Lung (tissue), 12 donors: Measurements from ENCODE around the gene PROSER2. TPM values are rescaled to one million over a fixed set of nuclear protein-coding genes. Genes with fewer than 3 reads are reported as not detected.

Source experiments
- ATAC-seq: fragments of 200-7000 bp; cut with Tn5 transposase; one replicate; pipeline ENCODE4 v1.9.1; 2020; ENCODE audit warnings: moderate number of reproducible peaks; ENCODE audit not compliant: insufficient read depth, low FRiP score
- DNase-seq, 3 donors: peaks; one replicate each; pipeline ENCODE4 v3.0.0-alpha.2; 2013 to 2017
- H3K27ac ChIP-seq, 2 donors: one replicate each; pipeline ENCODE4 v1.5.1; 2013; ENCODE audit warnings: mild to moderate bottlenecking in 2 of 2, moderate library complexity in 2 of 2, control low read depth in 1 of 2, inconsistent platforms in 1 of 2, low read depth in 1 of 2, low read length in 1 of 2
- H3K27me3 ChIP-seq, 3 donors: one replicate each; pipeline ENCODE4 v1.5.1; 2013; ENCODE audit warnings: low read length in 2 of 3; ENCODE audit not compliant: control insufficient read depth in 3 of 3, insufficient read depth in 3 of 3
- H3K36me3 ChIP-seq, 4 donors: one replicate each; pipeline ENCODE4 v1.5.1; 2013; ENCODE audit warnings: low read length in 4 of 4, mild to moderate bottlenecking in 1 of 4, moderate library complexity in 1 of 4; ENCODE audit not compliant: control insufficient read depth in 4 of 4, insufficient read depth in 4 of 4
- H3K4me1 ChIP-seq, 5 donors: one replicate each; pipeline ENCODE4 v1.5.1; 2013; ENCODE audit warnings: low read length in 5 of 5, mild to moderate bottlenecking in 2 of 5, moderate library complexity in 1 of 5; ENCODE audit not compliant: control insufficient read depth in 5 of 5, insufficient read depth in 5 of 5
- H3K4me3 ChIP-seq: one replicate; pipeline ENCODE4 v1.5.1; 2013; ENCODE audit warnings: mild to moderate bottlenecking, control low read depth, moderate library complexity
- H3K9ac ChIP-seq, 2 donors: one replicate each; pipeline ENCODE4 v1.5.1; 2013; ENCODE audit warnings: low read length in 2 of 2, control low read depth in 1 of 2; ENCODE audit not compliant: insufficient read depth in 1 of 2
- H3K9me3 ChIP-seq, 4 donors: one replicate each; pipeline ENCODE4 v1.5.1; 2013; ENCODE audit warnings: low read length in 3 of 4, mild to moderate bottlenecking in 1 of 4, moderate library complexity in 1 of 4; ENCODE audit not compliant: control insufficient read depth in 4 of 4, insufficient read depth in 3 of 4
- WGBS, 2 donors: extraction: QIAGEN DNeasy Blood & Tissue Kit; methylation state at CpG; one replicate each; pipeline ENCODE4 v1.1.7; 2013; 5-methylcytosine and 5-hydroxymethylcytosine counted together
- polyA plus RNA-seq, 2 donors: library from polyadenylated mRNA; stranded (reverse); fragments of 200-250 nt; gene quantifications; one replicate each; pipeline ENCODE4 v1.2.1, GENCODE V29; 2013
- total RNA-seq, 2 donors: library from RNA; depleted of rRNA in 1 of 2; stranded (reverse); fragments of >200 nt in 1 of 2; gene quantifications; one replicate each; pipeline ENCODE4 v1.2.1, GENCODE V29; 2014 to 2021
- TF ChIP-seq, protein P1 (sequence below): IDR thresholded peaks from 2 replicates; pipeline ENCODE4 v1.5.1; 2012; ENCODE audit warnings: mild to moderate bottlenecking; ENCODE audit errors: control extremely low read depth, extremely low read depth
- donor health status: control.
- donor health status: control.
- donor health status: Bipolar disorder and iron deficiency.
- donor health status: healthy.
- donor health status: DM: yes; HTN: yes; CAD: no.

The PROSER2 gene
- total and polyA plus RNA-seq, 4 donors = 8.2 to 23.9 (median 10.3) TPM

DNA sequence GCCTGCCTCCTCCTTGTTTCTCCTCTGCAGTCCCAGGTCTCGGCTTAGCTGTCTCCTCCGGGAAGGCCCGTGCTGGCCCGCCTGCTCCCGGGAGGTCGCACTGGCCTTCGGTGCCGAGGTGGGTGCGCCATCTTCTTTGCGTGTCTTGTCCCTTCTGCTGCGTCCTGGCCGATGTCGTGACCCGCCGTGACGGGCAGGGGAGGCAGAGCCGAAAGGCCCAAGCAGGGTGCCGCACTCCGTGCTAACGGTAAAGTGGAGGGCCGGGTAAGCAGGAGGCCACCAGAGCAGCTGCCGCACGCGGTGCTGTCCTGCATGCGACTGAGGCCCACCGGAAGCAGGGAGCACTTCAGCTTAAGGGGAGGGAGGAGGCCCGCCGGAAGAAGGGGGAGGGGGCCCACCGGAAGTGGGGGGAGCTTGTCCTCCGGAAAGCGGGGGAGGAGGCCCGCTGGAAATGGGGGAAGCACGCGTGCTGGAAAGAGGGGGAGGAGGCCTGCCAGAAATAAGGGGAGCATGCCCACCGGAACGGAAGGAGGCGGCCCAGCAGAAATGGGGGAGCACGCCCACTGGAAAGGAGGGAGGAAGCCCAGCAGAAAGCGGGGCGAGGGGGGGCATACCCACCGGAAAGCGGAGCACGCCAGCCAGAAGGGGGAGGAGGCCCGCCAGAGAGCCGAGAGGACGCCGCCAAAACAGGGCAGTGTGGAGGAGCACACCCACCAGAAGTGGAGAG, 71.4 kb downstream of the PROSER2 start:
- WGBS, 2 donors = 88% methylated on average over 47 of the region's 47 CpGs
- H3K27ac ChIP-seq = no peak overlapping the region
- no peak for ATAC-seq

DNA sequence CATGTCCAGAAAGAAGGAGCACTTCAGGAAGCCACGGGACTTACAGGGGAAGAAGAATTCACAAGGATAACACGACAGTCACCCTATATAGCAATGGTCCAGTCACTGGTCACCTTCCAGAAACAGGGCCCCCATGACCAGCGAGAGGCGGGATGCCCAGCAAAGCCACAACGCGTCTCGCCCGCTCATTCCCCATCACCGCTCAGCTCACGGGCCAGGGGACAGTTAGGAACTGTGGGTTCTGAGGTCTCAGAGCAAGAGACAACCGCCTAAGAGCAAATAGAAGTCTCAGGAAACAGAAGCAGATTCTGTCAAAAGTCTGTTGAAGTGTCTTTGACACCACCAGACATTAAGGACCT, 71.9 kb downstream of the PROSER2 start:
- Histone ChIP-seq H3K27ac (no peak overlapping the region), H3K9ac (no peak overlapping the region), H3K4me1 (peaks cover 0 to 9% (median 4%) of the 10 kb centered on the region in 5 donors), H3K4me3 (no peak overlapping the region), H3K9me3 (no peaks in the 10 kb centered on the region), H3K27me3 (no peaks in the 10 kb centered on the region), H3K36me3 (no peaks in the 10 kb centered on the region)
- WGBS, 2 donors = 92 to 96% methylated on average over 11 of the region's 11 CpGs
- TF ChIP-seq, protein P1, sequence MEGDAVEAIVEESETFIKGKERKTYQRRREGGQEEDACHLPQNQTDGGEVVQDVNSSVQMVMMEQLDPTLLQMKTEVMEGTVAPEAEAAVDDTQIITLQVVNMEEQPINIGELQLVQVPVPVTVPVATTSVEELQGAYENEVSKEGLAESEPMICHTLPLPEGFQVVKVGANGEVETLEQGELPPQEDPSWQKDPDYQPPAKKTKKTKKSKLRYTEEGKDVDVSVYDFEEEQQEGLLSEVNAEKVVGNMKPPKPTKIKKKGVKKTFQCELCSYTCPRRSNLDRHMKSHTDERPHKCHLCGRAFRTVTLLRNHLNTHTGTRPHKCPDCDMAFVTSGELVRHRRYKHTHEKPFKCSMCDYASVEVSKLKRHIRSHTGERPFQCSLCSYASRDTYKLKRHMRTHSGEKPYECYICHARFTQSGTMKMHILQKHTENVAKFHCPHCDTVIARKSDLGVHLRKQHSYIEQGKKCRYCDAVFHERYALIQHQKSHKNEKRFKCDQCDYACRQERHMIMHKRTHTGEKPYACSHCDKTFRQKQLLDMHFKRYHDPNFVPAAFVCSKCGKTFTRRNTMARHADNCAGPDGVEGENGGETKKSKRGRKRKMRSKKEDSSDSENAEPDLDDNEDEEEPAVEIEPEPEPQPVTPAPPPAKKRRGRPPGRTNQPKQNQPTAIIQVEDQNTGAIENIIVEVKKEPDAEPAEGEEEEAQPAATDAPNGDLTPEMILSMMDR = no peak
- no peak for ATAC-seq
- no peak for DNase-seq

More for the DNA sequence above, 71.4 kb downstream of the PROSER2 start:
- TF ChIP-seq, protein P1 = no peak
- Histone ChIP-seq H3K4me3 (no peak overlapping the region), H3K9ac (no peak overlapping the region), H3K27me3 (no peaks in the 10 kb centered on the region), H3K36me3 (no peaks in the 10 kb centered on the region), H3K9me3 (no peaks in the 10 kb centered on the region), H3K4me1 (peaks cover 0 to 9% (median 4%) of the 10 kb centered on the region in 5 donors)
- no peak for DNase-seq

DNA sequence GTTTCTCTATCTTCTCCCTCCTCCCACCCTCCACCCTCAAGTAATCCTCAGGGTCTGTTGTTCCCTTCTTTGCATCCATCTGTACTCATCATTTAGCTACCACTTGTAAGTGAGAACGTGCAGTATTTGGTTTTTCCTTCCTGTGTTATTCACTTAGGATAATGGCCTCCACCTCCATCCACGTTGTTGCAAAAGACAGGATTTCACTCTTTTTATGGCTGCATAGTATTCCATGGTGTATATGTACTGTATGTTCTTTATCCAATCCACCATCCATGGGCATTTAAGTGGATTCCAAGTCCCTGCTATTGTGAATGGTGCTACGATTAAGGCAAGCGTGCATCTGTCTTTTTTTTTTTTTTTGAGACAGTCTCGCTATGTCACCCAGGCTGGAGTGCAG, 72.4 kb downstream of the PROSER2 start:
- Histone ChIP-seq H3K4me3 (no peak overlapping the region), H3K27me3 (no peaks in the 10 kb centered on the region), H3K9ac (no peak overlapping the region), H3K27ac (no peak overlapping the region), H3K9me3 (no peaks in the 10 kb centered on the region), H3K4me1 (peaks cover 0 to 9% (median 4%) of the 10 kb centered on the region in 5 donors), H3K36me3 (no peaks in the 10 kb centered on the region)
- WGBS, 2 donors = 85 to 88% methylated on average over 5 of the region's 5 CpGs
- DNase-seq (no peak), ATAC-seq (no peak)
- TF ChIP-seq, protein P1 = no peak
